IMR-90 (cell line): ENCODE measurements around the gene INTS11.

Source experiments
- CTCF ChIP-seq: conservative IDR thresholded peaks from 2 replicates; pipeline ENCODE4 v1.5.1; 2012; ENCODE audit warnings: mild to moderate bottlenecking, low read depth, low read length, improper control_type of control experiment
- RCOR1 ChIP-seq: IDR thresholded peaks from 2 replicates; pipeline ENCODE4 v1.6.1; 2012; ENCODE audit warnings: mild to moderate bottlenecking, low read length, improper control_type of control experiment; ENCODE audit not compliant: insufficient replicate concordance

DNA sequence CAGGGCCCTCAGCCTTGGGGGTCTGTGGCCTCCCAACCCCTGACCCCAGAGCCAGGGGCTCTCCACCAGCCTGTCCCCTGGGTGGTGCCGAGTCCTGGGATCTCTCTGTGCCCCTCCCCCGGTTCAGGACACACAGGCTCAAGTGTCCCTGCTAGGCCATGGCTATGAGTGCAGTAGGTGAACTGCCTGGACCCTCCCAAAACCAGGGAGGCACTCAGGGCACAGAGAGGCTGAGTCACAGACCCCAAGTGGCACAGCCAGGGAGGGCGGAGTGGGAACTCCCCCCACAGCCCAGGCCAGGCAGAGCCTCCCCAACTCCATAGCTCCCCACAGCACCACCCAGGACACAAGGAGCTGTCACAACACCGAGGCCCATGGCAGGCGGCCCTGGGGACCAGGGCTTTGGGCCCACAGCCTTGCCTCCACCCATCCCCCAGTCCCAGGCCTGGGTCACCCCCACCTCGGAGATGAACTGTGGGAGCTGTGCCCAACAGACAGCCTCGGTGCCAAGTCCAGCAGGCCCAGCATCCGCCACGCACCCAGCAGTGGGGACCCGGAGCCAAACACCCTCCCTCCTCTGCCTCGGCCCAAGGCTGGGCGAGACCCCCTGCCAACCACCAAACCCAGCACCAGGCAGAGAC is 21.5 kb upstream of the INTS11 start:
- TF ChIP-seq CTCF = no peak
- TF ChIP-seq RCOR1 = no peak
